ENCODE data around the gene NRCAM. TPM values are rescaled to one million over a fixed set of nuclear protein-coding genes. Genes with fewer than 3 reads are reported as not detected.

Gene NRCAM
- total and polyA plus RNA-seq, 2 of the 13 experiments (the other 11 are each of a cell fraction or from before 2014, with no cell fraction given): 0.31 to 0.33 TPM

- H3K9me3 ChIP-seq (ENCODE audit: low read length): no peaks in the 10 kb centered on the region
- WGBS (ENCODE audit: low lambda C conversion rate): 68% methylated on average over 4 of the region's 4 CpGs
- FAIRE-seq (no peak), ATAC-seq (no peak), DNase-seq (ENCODE audit: low spot score) (no peak)
- ChIA-PET POLR2A (no interaction called here), CTCF (ENCODE audit: low intra/inter-chr PET ratio, low total read pairs) (no interaction called here)
- H3K4me3 ChIP-seq (replicated peaks in 1 of 3; ENCODE audit: insufficient read depth in 1 of 3, low read depth in 2 of 3, low read length in 3 of 3): no peak overlapping the region
- H3K4me1 ChIP-seq (ENCODE audit: insufficient read depth, low read length): no peaks in the 10 kb centered on the region
- H3K4me2 ChIP-seq (ENCODE audit: low read depth, low read length): no peak overlapping the region
- H4K20me1 ChIP-seq (ENCODE audit: insufficient read depth, low read length): no peaks in the 10 kb centered on the region
- H2AFZ ChIP-seq (ENCODE audit: low read length): no peak overlapping the region
- H3K27me3 ChIP-seq (ENCODE audit: control insufficient read depth in 1 of 2, insufficient read depth in 2 of 2, low read length in 2 of 2): peaks cover 0 to 9% of the 10 kb centered on the region in 2 experiments; a peak in 1 of 5 replicates
- H3K79me2 ChIP-seq (ENCODE audit: insufficient read depth, low read length): no peaks in the 10 kb centered on the region
- in situ Hi-C loops (cut with HindIII; ENCODE audit: extremely low pct_ligation_motif_present, low pct_unique_long_range_greater_than_20kb) (no loop called here), intact Hi-C loops (cut with micrococcal nuclease; ENCODE audit: unreplicated experiment) (loop anchor here (10.0 kb wide), 2 partner anchors 397 to 677 kb away; partner anchors contain the start of gene CBLL1)
- no peaks in the 10 kb centered on the region for H3K36me3 ChIP-seq (replicated peaks in 1 of 2; ENCODE audit: control insufficient read depth in 1 of 2, insufficient read depth in 2 of 2, low read length in 2 of 2)
- no peak overlapping the region for H3K9ac ChIP-seq (ENCODE audit: insufficient read depth, low read depth, low read length)
- H3K27ac ChIP-seq (ENCODE audit: extremely low read length, insufficient read depth, low read length): no peak overlapping the region
- TF ChIP-seq MAFK (conservative IDR thresholded peaks at IDR 0.05 in 1 of 2, IDR thresholded peaks at IDR 0.05 in 1 of 2; ENCODE audit: low read length in 2 of 2): peak in 1 of 2 experiments; percentile 30; a peak in 1 of 4 replicates
- no peak for TF ChIP-seq MXD1 (CRISPR knock-in tag; IDR thresholded peaks at IDR 0.05)
- no peak for TF ChIP-seq ZNF564 (CRISPR knock-in tag; IDR thresholded peaks at IDR 0.05)
- TF ChIP-seq FOXO1 (CRISPR knock-in tag; IDR thresholded peaks at IDR 0.05): no peak
- BruUV-seq (replicated peaks): no TSS peak
Observed at GRCh38 chr7:108142180-108142579, 314.1 kb downstream of the NRCAM start.

GRCh38 chr7:108140671-108141070, 315.6 kb downstream of the NRCAM start:
- Histone ChIP-seq H2AFZ (ENCODE audit: low read length) (no peak overlapping the region), H3K36me3 (replicated peaks in 1 of 2; ENCODE audit: control insufficient read depth in 1 of 2, insufficient read depth in 2 of 2, low read length in 2 of 2) (no peaks in the 10 kb centered on the region), H3K9ac (ENCODE audit: insufficient read depth, low read depth, low read length) (no peak overlapping the region), H4K20me1 (ENCODE audit: insufficient read depth, low read length) (no peaks in the 10 kb centered on the region), H3K27ac (ENCODE audit: extremely low read length, insufficient read depth, low read length) (no peak overlapping the region), H3K4me1 (ENCODE audit: insufficient read depth, low read length) (no peaks in the 10 kb centered on the region), H3K27me3 (ENCODE audit: control insufficient read depth in 1 of 2, insufficient read depth in 2 of 2, low read length in 2 of 2) (peaks cover 0 to 6% of the 10 kb centered on the region in 2 experiments; a peak in 1 of 5 replicates), H3K4me3 (replicated peaks in 1 of 3; ENCODE audit: insufficient read depth in 1 of 3, low read depth in 2 of 3, low read length in 3 of 3) (no peak overlapping the region), H3K79me2 (ENCODE audit: insufficient read depth, low read length) (no peaks in the 10 kb centered on the region), H3K9me3 (ENCODE audit: low read length) (no peaks in the 10 kb centered on the region), H3K4me2 (ENCODE audit: low read depth, low read length) (no peak overlapping the region)
- DNase-seq (ENCODE audit: low spot score): no peak
- CTCF ChIA-PET (ENCODE audit: low intra/inter-chr PET ratio, low total read pairs): no interaction called here
- BruUV-seq (replicated peaks): no TSS peak
- intact Hi-C loops (cut with micrococcal nuclease; ENCODE audit: unreplicated experiment) (loop anchor here (10.0 kb wide), 2 partner anchors 396 to 676 kb away; partner anchors contain the start of gene CBLL1), in situ Hi-C loops (cut with HindIII; ENCODE audit: extremely low pct_ligation_motif_present, low pct_unique_long_range_greater_than_20kb) (no loop called here)
- POLR2A ChIA-PET: no interaction called here
- FAIRE-seq: no peak
- no peak for ATAC-seq
- no peak for TF ChIP-seq ZEB1 (IDR thresholded peaks at IDR 0.05; ENCODE audit: insufficient replicate concordance, low read depth)
- no peak for TF ChIP-seq ZBTB2 (CRISPR knock-in tag; IDR thresholded peaks at IDR 0.05; ENCODE audit: low read depth)
- TF ChIP-seq ZNF674 (CRISPR knock-in tag; IDR thresholded peaks at IDR 0.05; ENCODE audit: low read depth): no peak
- no peak for TF ChIP-seq TBP (CRISPR knock-in tag; IDR thresholded peaks at IDR 0.05)
- no peak for TF ChIP-seq CC2D1A (CRISPR knock-in tag; IDR thresholded peaks at IDR 0.05)
- no peak for TF ChIP-seq ZNF501 (CRISPR knock-in tag; IDR thresholded peaks at IDR 0.05)
- TF ChIP-seq CBX2 (IDR thresholded peaks at IDR 0.05; ENCODE audit: low read depth, low read length): no peak
- TF ChIP-seq CBX2 (CRISPR knock-in tag; IDR thresholded peaks at IDR 0.05; ENCODE audit: low read depth): no peak
- no peak for TF ChIP-seq CTCF (CRISPR knock-in tag; IDR thresholded peaks at IDR 0.05)
- TF ChIP-seq ZNF549 (CRISPR knock-in tag; IDR thresholded peaks at IDR 0.05): no peak

All from HepG2 (cell line).